CD4-positive, alpha-beta T cell (primary cell): ENCODE data around the gene UHRF1. TPM values are rescaled to one million over a fixed set of nuclear protein-coding genes. Genes with fewer than 3 reads are reported as not detected.

ENCODE experiments used
- ATAC-seq: fragments of 200-7000 bp; cut with Tn5 transposase; one replicate; pipeline ENCODE4 v1.10.0; 2022; ENCODE audit warnings: mild to moderate bottlenecking; ENCODE audit not compliant: poor library complexity
- CTCF ChIA-PET: fragments of 350-600 bp; sonication (Branson Sonifier 250); formaldehyde crosslinking; loops from one replicate; lab custom pipeline; 2021; ENCODE audit warnings: antibody characterized with exemption, inconsistent platforms; lab: Charles Lee
- POLR2A ChIA-PET: fragments of 350-600 bp; sonication (Branson Sonifier 250); formaldehyde crosslinking; loops from one replicate; lab custom pipeline; 2021; ENCODE audit warnings: antibody characterized with exemption, inconsistent platforms; lab: Charles Lee
- DNase-seq, 14 experiments: peaks; one replicate each; pipeline ENCODE4 v3.0.0-alpha.2; 2013 to 2020; ENCODE audit warnings: mixed read lengths in 2 of 14
- H3K27ac ChIP-seq, 2 donors: one replicate each; pipeline versions ENCODE4 v1.5.1 to v1.7.0; 2013; ENCODE audit warnings: low read length in 2 of 2, low read depth in 1 of 2, mild to moderate bottlenecking in 1 of 2
- H3K27me3 ChIP-seq, 2 experiments: 1 replicate in 1 of 2; 2 replicates in 1 of 2; pipeline versions ENCODE4 v1.6.1 to v1.7.0; 2013; ENCODE audit warnings: low read length in 2 of 2, control low read depth in 1 of 2, mild to moderate bottlenecking in 1 of 2, moderate library complexity in 1 of 2; ENCODE audit not compliant: insufficient read depth in 2 of 2, control insufficient read depth in 1 of 2
- H3K36me3 ChIP-seq: one replicate; pipeline ENCODE4 v1.6.1; 2013; ENCODE audit warnings: low read length, control low read depth; ENCODE audit not compliant: insufficient read depth
- H3K4me1 ChIP-seq: one replicate; pipeline ENCODE4 v1.6.1; 2013; ENCODE audit warnings: low read length, control low read depth; ENCODE audit not compliant: insufficient read depth
- H3K4me3 ChIP-seq: one replicate; pipeline ENCODE4 v1.5.1; 2013; ENCODE audit warnings: mild to moderate bottlenecking, low read length, moderate library complexity
- H3K9me3 ChIP-seq, 2 experiments: 1 replicate in 1 of 2; 2 replicates in 1 of 2; pipeline versions ENCODE4 v1.6.1 to v1.7.0; 2013; ENCODE audit warnings: low read length in 2 of 2, mild to moderate bottlenecking in 2 of 2, control low read depth in 1 of 2, moderate library complexity in 1 of 2; ENCODE audit not compliant: control insufficient read depth in 1 of 2, insufficient read depth in 1 of 2
- H3K27ac Mint-ChIP-seq: one replicate; pipeline ENCODE4 v1.8.0; 2020; ENCODE audit warnings: mixed read lengths
- H3K27me3 Mint-ChIP-seq: one replicate; pipeline ENCODE4 v1.8.0; 2021; ENCODE audit warnings: mixed read lengths
- H3K36me3 Mint-ChIP-seq: one replicate; pipeline ENCODE4 v1.8.0; 2021; ENCODE audit warnings: low read depth, mixed read lengths
- H3K4me1 Mint-ChIP-seq: one replicate; pipeline ENCODE4 v1.8.0; 2021; ENCODE audit warnings: low read depth, mixed read lengths
- H3K4me3 Mint-ChIP-seq: one replicate; pipeline ENCODE4 v1.8.0; 2020; ENCODE audit warnings: mild to moderate bottlenecking, mixed read lengths
- H3K9me3 Mint-ChIP-seq: one replicate; pipeline ENCODE4 v1.8.0; 2020; ENCODE audit warnings: mixed read lengths
- CTCF ChIP-seq: fragments of 200-600 bp; IDR thresholded peaks from one replicate; pipeline ENCODE4 v1.8.0; 2022; ENCODE audit warnings: antibody characterized with exemption, mild to moderate bottlenecking
- intact Hi-C, 2 experiments: fragments of 100-400 bp; cut with DNase I in 1 of 2; cut with micrococcal nuclease in 1 of 2; formaldehyde crosslinking; loops; one replicate each; pipeline versions ENCODE4 v1.15.1 to v1.9.0; 2023 to 2025; cut with DNase I, micrococcal nuclease
- total RNA-seq, 174 experiments: library from RNA in 2 of 174; stranded (reverse) in 2 of 174; gene quantifications; one replicate each; pipeline ENCODE4 v1.2.3 and lab custom pipeline; 2021 to 2026

UHRF1 gene
- total RNA-seq, 2 experiments from 2014 or later, result 0.16 to 0.20 TPM

- intact Hi-C loops, result loop anchor here (2.0 to 5.0 kb wide), 5 partner anchors 53 to 248 kb away; partner anchors contain the start of genes DPP9 (in 1 of the 2), FEM1A (in 1 of the 2) and PLIN3 (in 1 of the 2)
- ChIA-PET POLR2A (interaction anchor here (1.0 to 5.1 kb wide), 4 partner anchors 9 to 1208 kb away, joined by 3 to 131 read pairs (median 4); partner anchors contain the start of gene MRPL54), CTCF (interaction anchor here (1.7 to 3.1 kb wide), 2 partner anchors 58 to 61 kb away, joined by 4 to 9 read pairs; no protein-coding TSS in a partner anchor)
- ATAC-seq, result no peak
- Histone ChIP-seq H3K4me1 (peaks cover 49% of the 10 kb centered on the region), H3K27ac (no peak overlapping the region), H3K4me3 (peak overlapping the region; percentile 63), H3K36me3 (no peaks in the 10 kb centered on the region), H3K9me3 (no peaks in the 10 kb centered on the region), H3K27me3 (no peaks in the 10 kb centered on the region)
- Mint-ChIP-seq H3K9me3 (no peaks in the 10 kb centered on the region), H3K4me1 (peaks cover 32% of the 10 kb centered on the region), H3K27ac (peak overlapping the region; percentile 79), H3K36me3 (peaks cover 10% of the 10 kb centered on the region), H3K27me3 (no peaks in the 10 kb centered on the region), H3K4me3 (peak overlapping the region; percentile 89)
- no peak for TF ChIP-seq CTCF
- DNase-seq, result peak in 2 of 14 experiments; percentile 45 to 49
Observed at GRCh38 chr19:4969772-4970531, 60.7 kb downstream of the UHRF1 start.

- no peak for TF ChIP-seq CTCF
- H3K27ac ChIP-seq, result no peak overlapping the region
- Mint-ChIP-seq H3K27me3 (no peaks in the 10 kb centered on the region), H3K4me1 (peaks cover 32% of the 10 kb centered on the region), H3K36me3 (peaks cover 11% of the 10 kb centered on the region), H3K4me3 (peak overlapping the region; percentile 89), H3K9me3 (no peaks in the 10 kb centered on the region), H3K27ac (peak overlapping the region; percentile 79)
- peaks cover 50% of the 10 kb centered on the region for H3K4me1 ChIP-seq
- DNase-seq (peak in 3 of 14 experiments; percentile 21 to 43 (median 38)), ATAC-seq (no peak)
- ChIA-PET CTCF (interaction anchor here (1.2 to 3.1 kb wide), 2 partner anchors 31 to 59 kb away, joined by 4 to 9 read pairs; no protein-coding TSS in a partner anchor), POLR2A (interaction anchor here (0.9 to 5.1 kb wide), 3 partner anchors 9 to 104 kb away, joined by 3 to 131 read pairs (median 3); no protein-coding TSS in a partner anchor)
- no peaks in the 10 kb centered on the region for H3K27me3 ChIP-seq
- peak overlapping the region; percentile 63 for H3K4me3 ChIP-seq
- H3K9me3 ChIP-seq, result no peaks in the 10 kb centered on the region
- no peaks in the 10 kb centered on the region for H3K36me3 ChIP-seq
- intact Hi-C loops, result no loop called here
Observed at GRCh38 chr19:4970558-4971423, 61.5 kb downstream of the UHRF1 start.

- Histone ChIP-seq H3K36me3 (no peaks in the 10 kb centered on the region), H3K27ac (no peak overlapping the region), H3K27me3 (no peaks in the 10 kb centered on the region), H3K4me3 (peak overlapping the region; percentile 63), H3K4me1 (peaks cover 50% of the 10 kb centered on the region), H3K9me3 (no peaks in the 10 kb centered on the region)
- DNase-seq (peak in 7 of 14 experiments; percentile 12 to 56 (median 33)), ATAC-seq (no peak)
- Mint-ChIP-seq H3K4me1 (peaks cover 32% of the 10 kb centered on the region), H3K4me3 (peak overlapping the region; percentile 89), H3K36me3 (peaks cover 11% of the 10 kb centered on the region), H3K27ac (peak overlapping the region; percentile 79), H3K9me3 (no peaks in the 10 kb centered on the region), H3K27me3 (no peaks in the 10 kb centered on the region)
- intact Hi-C loops, result no loop called here
- TF ChIP-seq CTCF, result no peak
- POLR2A ChIA-PET, result interaction anchor here (0.9 to 5.1 kb wide), 2 partner anchors 57 to 105 kb away, joined by 3 to 131 read pairs; no protein-coding TSS in a partner anchor
- CTCF ChIA-PET, result interaction anchor here (1.2 kb wide), 1 partner anchor 30 kb away, joined by 4 read pairs; no protein-coding TSS in a partner anchor
Observed at GRCh38 chr19:4971424-4971793, 62.1 kb downstream of the UHRF1 start.
